ENCODE results near the gene BIRC3. TPM values are rescaled to one million over a fixed set of nuclear protein-coding genes. Genes with fewer than 3 reads are reported as not detected.

Gene BIRC3
- total RNA-seq, 5 donors from 2014 or later (not counting 1 experiment from before 2014, with no cell fraction given) = 82.6 to 114 (median 96.0) TPM

- POLR2A ChIA-PET = interaction anchor here in 1 of 2 donors (0.6 to 1.4 kb wide), 3 partner anchors 10 to 48 kb away, joined by 3 to 11 read pairs (median 3); no protein-coding TSS in a partner anchor
- CTCF ChIA-PET = interaction anchor here (1.0 to 3.0 kb wide), 10 partner anchors 9 to 297 kb away, joined by 3 to 22 read pairs (median 4); no protein-coding TSS in a partner anchor
- Histone ChIP-seq H3K27ac (ENCODE audit: low read length) (peak overlapping the region; percentile 95), H3K9me3 (no peaks in the 10 kb centered on the region), H3K36me3 (ENCODE audit: control insufficient read depth in 2 of 2, extremely low read depth in 1 of 2, insufficient read depth in 1 of 2, low read length in 1 of 2) (no peaks in the 10 kb centered on the region), H3K4me1 (ENCODE audit: control insufficient read depth in 1 of 2, extremely low read depth in 1 of 2, insufficient read depth in 2 of 2, low read length in 2 of 2) (peaks cover 17 to 55% of the 10 kb centered on the region in 2 experiments), H3K27me3 (replicated peaks in 1 of 2; ENCODE audit: control insufficient read depth in 2 of 2, extremely low read depth in 1 of 2, insufficient read depth in 2 of 2, low read length in 1 of 2) (no peaks in the 10 kb centered on the region), H3K4me3 (ENCODE audit: control insufficient read depth in 1 of 2, extremely low read depth in 1 of 2, low read length in 1 of 2) (peak overlapping the region; percentile 63 to 75)
- WGBS (ENCODE audit: insufficient coverage) = 29% methylated on average over 2 of the region's 4 CpGs
- peak overlapping the region; percentile 89 to 95 (median 93) for H3K4me3 Mint-ChIP-seq
- ATAC-seq (replicated peaks in 1 of 4) = no peak
- peak overlapping the region; percentile 97 to 98 for H3K27ac Mint-ChIP-seq
- no peaks in the 10 kb centered on the region for H3K9me3 Mint-ChIP-seq
- no peaks in the 10 kb centered on the region for H3K27me3 Mint-ChIP-seq
- DNase-seq = peak in 1 of 35 experiments; percentile 70
- H3K4me1 Mint-ChIP-seq = peaks cover 64 to 83% (median 77%) of the 10 kb centered on the region in 3 donors
- peaks cover 24% of the 10 kb centered on the region for H3K36me3 Mint-ChIP-seq
Observed at GRCh38 chr11:102316346-102316904, 859 bp upstream of the BIRC3 start.

GRCh38 chr11:102317768-102318103 is 452 bp downstream of the BIRC3 start:
- Mint-ChIP-seq H3K4me1 (peaks cover 67 to 87% (median 78%) of the 10 kb centered on the region in 3 donors), H3K27ac (peak overlapping the region; percentile 97 to 98), H3K9me3 (no peaks in the 10 kb centered on the region), H3K27me3 (no peaks in the 10 kb centered on the region), H3K4me3 (peak overlapping the region; percentile 89 to 95 (median 93)), H3K36me3 (peaks cover 34% of the 10 kb centered on the region)
- Histone ChIP-seq H3K27me3 (replicated peaks in 1 of 2; ENCODE audit: control insufficient read depth in 2 of 2, extremely low read depth in 1 of 2, insufficient read depth in 2 of 2, low read length in 1 of 2) (no peaks in the 10 kb centered on the region), H3K9me3 (no peaks in the 10 kb centered on the region), H3K4me1 (ENCODE audit: control insufficient read depth in 1 of 2, extremely low read depth in 1 of 2, insufficient read depth in 2 of 2, low read length in 2 of 2) (peaks cover 25 to 49% of the 10 kb centered on the region in 2 experiments), H3K4me3 (ENCODE audit: control insufficient read depth in 1 of 2, extremely low read depth in 1 of 2, low read length in 1 of 2) (peak overlapping the region; percentile 63 to 75), H3K36me3 (ENCODE audit: control insufficient read depth in 2 of 2, extremely low read depth in 1 of 2, insufficient read depth in 1 of 2, low read length in 1 of 2) (no peaks in the 10 kb centered on the region), H3K27ac (ENCODE audit: low read length) (peak overlapping the region; percentile 95)
- peak in 3 of 4 experiments; percentile 1 to 6 (median 5) for ATAC-seq (replicated peaks in 1 of 4)
- WGBS (ENCODE audit: insufficient coverage) = 7% methylated on average over 2 of the region's 7 CpGs
- CTCF ChIA-PET = interaction anchor here (1.0 to 3.0 kb wide), 18 partner anchors 9 to 49 kb away, joined by 3 to 66 read pairs (median 6); no protein-coding TSS in a partner anchor
- POLR2A ChIA-PET = interaction anchor here (1.0 to 1.3 kb wide), 3 partner anchors 22 to 28 kb away, joined by 3 to 11 read pairs (median 5); no protein-coding TSS in a partner anchor
- no peak for DNase-seq

- H3K36me3 ChIP-seq (ENCODE audit: control insufficient read depth in 2 of 2, extremely low read depth in 1 of 2, insufficient read depth in 1 of 2, low read length in 1 of 2) = peaks cover 0 to 2% of the 10 kb centered on the region in 2 donors
- H3K36me3 Mint-ChIP-seq = peaks cover 37% of the 10 kb centered on the region
- H3K27ac ChIP-seq (ENCODE audit: low read length) = peak overlapping the region; percentile 95
- ChIA-PET POLR2A (interaction anchor here (0.7 to 1.3 kb wide), 5 partner anchors 11 to 29 kb away, joined by 3 to 11 read pairs (median 4); no protein-coding TSS in a partner anchor), CTCF (interaction anchor here (0.6 to 3.0 kb wide), 22 partner anchors 8 to 91 kb away, joined by 3 to 66 read pairs (median 5); no protein-coding TSS in a partner anchor)
- H3K4me1 Mint-ChIP-seq = peaks cover 64 to 84% (median 76%) of the 10 kb centered on the region in 3 donors
- ATAC-seq (replicated peaks in 1 of 4) = peak; percentile 3 to 33 (median 24)
- peak in 34 of 35 experiments; percentile 26 to 74 (median 52) for DNase-seq
- peak overlapping the region; percentile 89 to 95 (median 93) for H3K4me3 Mint-ChIP-seq
- 13% methylated on average over 1 of the region's 1 CpG for WGBS (ENCODE audit: insufficient coverage)
- no peaks in the 10 kb centered on the region for H3K9me3 Mint-ChIP-seq
- H3K27me3 Mint-ChIP-seq = no peaks in the 10 kb centered on the region
- H3K27me3 ChIP-seq (replicated peaks in 1 of 2; ENCODE audit: control insufficient read depth in 2 of 2, extremely low read depth in 1 of 2, insufficient read depth in 2 of 2, low read length in 1 of 2) = no peaks in the 10 kb centered on the region
- peaks cover 24 to 43% of the 10 kb centered on the region in 2 experiments for H3K4me1 ChIP-seq (ENCODE audit: control insufficient read depth in 1 of 2, extremely low read depth in 1 of 2, insufficient read depth in 2 of 2, low read length in 2 of 2)
- H3K4me3 ChIP-seq (ENCODE audit: control insufficient read depth in 1 of 2, extremely low read depth in 1 of 2, low read length in 1 of 2) = peak overlapping the region; percentile 63 to 75
- peak overlapping the region; percentile 97 to 98 for H3K27ac Mint-ChIP-seq
- H3K9me3 ChIP-seq = no peaks in the 10 kb centered on the region
Observed at GRCh38 chr11:102318469-102318868, 1.2 kb downstream of the BIRC3 start.

GRCh38 chr11:102319544-102319943 is 2.3 kb downstream of the BIRC3 start:
- peak overlapping the region; percentile 89 to 95 (median 93) for H3K4me3 Mint-ChIP-seq
- Histone ChIP-seq H3K4me1 (ENCODE audit: control insufficient read depth in 1 of 2, extremely low read depth in 1 of 2, insufficient read depth in 2 of 2, low read length in 2 of 2) (peaks cover 27 to 35% of the 10 kb centered on the region in 2 experiments), H3K27me3 (replicated peaks in 1 of 2; ENCODE audit: control insufficient read depth in 2 of 2, extremely low read depth in 1 of 2, insufficient read depth in 2 of 2, low read length in 1 of 2) (no peaks in the 10 kb centered on the region), H3K36me3 (ENCODE audit: control insufficient read depth in 2 of 2, extremely low read depth in 1 of 2, insufficient read depth in 1 of 2, low read length in 1 of 2) (peaks cover 0 to 9% of the 10 kb centered on the region in 2 donors), H3K27ac (ENCODE audit: low read length) (peak overlapping the region; percentile 95), H3K9me3 (no peaks in the 10 kb centered on the region), H3K4me3 (ENCODE audit: control insufficient read depth in 1 of 2, extremely low read depth in 1 of 2, low read length in 1 of 2) (peak overlapping the region; percentile 55 to 63)
- ChIA-PET POLR2A (interaction anchor here (0.7 to 1.2 kb wide), 3 partner anchors 12 to 103 kb away, joined by 3 to 4 read pairs (median 3); no protein-coding TSS in a partner anchor), CTCF (interaction anchor here (0.6 to 3.2 kb wide), 6 partner anchors 12 to 51 kb away, joined by 3 to 45 read pairs (median 6); no protein-coding TSS in a partner anchor)
- H3K27me3 Mint-ChIP-seq = no peaks in the 10 kb centered on the region
- DNase-seq (no peak), ATAC-seq (replicated peaks in 1 of 4) (no peak)
- 11% methylated on average over 2 of the region's 2 CpGs for WGBS (ENCODE audit: insufficient coverage)
- H3K4me1 Mint-ChIP-seq = peaks cover 65 to 81% (median 77%) of the 10 kb centered on the region in 3 donors
- peaks cover 43% of the 10 kb centered on the region for H3K36me3 Mint-ChIP-seq
- H3K27ac Mint-ChIP-seq = peak overlapping the region; percentile 97 to 98
- no peaks in the 10 kb centered on the region for H3K9me3 Mint-ChIP-seq

GRCh38 chr11:102320188-102320587 is 2.9 kb downstream of the BIRC3 start:
- Histone ChIP-seq H3K27me3 (replicated peaks in 1 of 2; ENCODE audit: control insufficient read depth in 2 of 2, extremely low read depth in 1 of 2, insufficient read depth in 2 of 2, low read length in 1 of 2) (no peaks in the 10 kb centered on the region), H3K4me1 (ENCODE audit: control insufficient read depth in 1 of 2, extremely low read depth in 1 of 2, insufficient read depth in 2 of 2, low read length in 2 of 2) (peaks cover 27 to 40% of the 10 kb centered on the region in 2 experiments), H3K9me3 (no peaks in the 10 kb centered on the region), H3K4me3 (ENCODE audit: control insufficient read depth in 1 of 2, extremely low read depth in 1 of 2, low read length in 1 of 2) (peak overlapping the region; percentile 7 to 63), H3K27ac (ENCODE audit: low read length) (peak overlapping the region; percentile 95), H3K36me3 (ENCODE audit: control insufficient read depth in 2 of 2, extremely low read depth in 1 of 2, insufficient read depth in 1 of 2, low read length in 1 of 2) (peaks cover 0 to 15% of the 10 kb centered on the region in 2 donors)
- H3K27me3 Mint-ChIP-seq = no peaks in the 10 kb centered on the region
- ChIA-PET POLR2A (interaction anchor here in 1 of 2 donors (1.2 kb wide), 1 partner anchor 12 kb away, joined by 3 read pairs; no protein-coding TSS in a partner anchor), CTCF (interaction anchor here (0.6 to 3.2 kb wide), 6 partner anchors 13 to 52 kb away, joined by 3 to 45 read pairs (median 14); no protein-coding TSS in a partner anchor)
- peaks cover 67 to 77% (median 76%) of the 10 kb centered on the region in 3 donors for H3K4me1 Mint-ChIP-seq
- peaks cover 48% of the 10 kb centered on the region for H3K36me3 Mint-ChIP-seq
- DNase-seq (no peak), ATAC-seq (replicated peaks in 1 of 4) (no peak)
- peak overlapping the region; percentile 89 to 95 (median 93) for H3K4me3 Mint-ChIP-seq
- H3K9me3 Mint-ChIP-seq = no peaks in the 10 kb centered on the region
- H3K27ac Mint-ChIP-seq = peak overlapping the region; percentile 97 to 98

GRCh38 chr11:102320679-102321078 is 3.4 kb downstream of the BIRC3 start:
- peak overlapping the region; percentile 97 to 98 for H3K27ac Mint-ChIP-seq
- peak in 1 of 35 experiments; percentile 22 for DNase-seq
- Histone ChIP-seq H3K36me3 (ENCODE audit: control insufficient read depth in 2 of 2, extremely low read depth in 1 of 2, insufficient read depth in 1 of 2, low read length in 1 of 2) (peaks cover 0 to 19% of the 10 kb centered on the region in 2 donors), H3K27me3 (replicated peaks in 1 of 2; ENCODE audit: control insufficient read depth in 2 of 2, extremely low read depth in 1 of 2, insufficient read depth in 2 of 2, low read length in 1 of 2) (no peaks in the 10 kb centered on the region), H3K4me3 (ENCODE audit: control insufficient read depth in 1 of 2, extremely low read depth in 1 of 2, low read length in 1 of 2) (peak overlapping the region in 1 of 2 donors; percentile 63), H3K4me1 (ENCODE audit: control insufficient read depth in 1 of 2, extremely low read depth in 1 of 2, insufficient read depth in 2 of 2, low read length in 2 of 2) (peaks cover 27 to 38% of the 10 kb centered on the region in 2 experiments), H3K27ac (ENCODE audit: low read length) (peak overlapping the region; percentile 95), H3K9me3 (no peaks in the 10 kb centered on the region)
- no peak for ATAC-seq (replicated peaks in 1 of 4)
- H3K4me3 Mint-ChIP-seq = peak overlapping the region; percentile 89 to 95 (median 93)
- ChIA-PET POLR2A (interaction anchor here (0.6 to 1.2 kb wide), 3 partner anchors 13 to 135 kb away, joined by 3 to 13 read pairs (median 4); no protein-coding TSS in a partner anchor), CTCF (interaction anchor here (0.6 to 3.2 kb wide), 8 partner anchors 9 to 52 kb away, joined by 3 to 45 read pairs (median 4); no protein-coding TSS in a partner anchor)
- no peaks in the 10 kb centered on the region for H3K27me3 Mint-ChIP-seq
- no peaks in the 10 kb centered on the region for H3K9me3 Mint-ChIP-seq
- H3K36me3 Mint-ChIP-seq = peaks cover 51% of the 10 kb centered on the region
- peaks cover 62 to 73% (median 72%) of the 10 kb centered on the region in 3 donors for H3K4me1 Mint-ChIP-seq
